ENCODE results near the gene LGALS7B.
A peak's percentile ranks its signal among the peaks of the same experiment; 100 is the strongest.
"Not testable (repeated sequence)": the region's sequence is repeated elsewhere in the genome, so short reads cannot be mapped to it uniquely, and the experiment has no call there.

LGALS7B gene

GRCh38 chr19:38788478-38789243 is at the start of gene LGALS7B:
TSS of gene LGALS7B (plus strand) at chr19:38789200. CDS start at chr19:38789227, 27 bp downstream.
- no peak for DNase-seq (ENCODE audit: low read depth in 3 of 3)

- no peak for DNase-seq (ENCODE audit: low read depth in 3 of 3)
Observed at GRCh38 chr19:38739440-38740256, 49.4 kb upstream of the LGALS7B start.

- no peak for DNase-seq (ENCODE audit: low read depth in 3 of 3)
Observed at GRCh38 chr19:38740257-38740592, 48.8 kb upstream of the LGALS7B start.

- DNase-seq (ENCODE audit: low read depth in 3 of 3) = no peak
Observed at GRCh38 chr19:38740932-38741331, 48.1 kb upstream of the LGALS7B start.

- no peak for DNase-seq (ENCODE audit: low read depth in 3 of 3)
Observed at GRCh38 chr19:38741670-38742069, 47.3 kb upstream of the LGALS7B start.

GRCh38 chr19:38742296-38742695 is 46.7 kb upstream of the LGALS7B start:
- no peak for DNase-seq (ENCODE audit: low read depth in 3 of 3)

GRCh38 chr19:38742906-38743305 is 46.1 kb upstream of the LGALS7B start:
- no peak for DNase-seq (ENCODE audit: low read depth in 3 of 3)

GRCh38 chr19:38743394-38744297 is 45.4 kb upstream of the LGALS7B start:
- no peak for DNase-seq (ENCODE audit: low read depth in 3 of 3)

GRCh38 chr19:38744298-38744681 is 44.7 kb upstream of the LGALS7B start, which contains the start of gene CAPN12:
TSS of gene CAPN12 (minus strand) at chr19:38744474. CDS start at chr19:38744165, 309 bp downstream.
- DNase-seq (ENCODE audit: low read depth in 3 of 3) = no peak

- no peak for DNase-seq (ENCODE audit: low read depth in 3 of 3)
Observed at GRCh38 chr19:38744874-38745273, 44.1 kb upstream of the LGALS7B start.

GRCh38 chr19:38745316-38745715 is 43.7 kb upstream of the LGALS7B start:
- DNase-seq (ENCODE audit: low read depth in 3 of 3) = no peak

- not testable (repeated sequence) for DNase-seq (ENCODE audit: low read depth in 3 of 3)
Observed at GRCh38 chr19:38753783-38754182, 35.2 kb upstream of the LGALS7B start.

GRCh38 chr19:38754196-38754595 is 34.8 kb upstream of the LGALS7B start:
- DNase-seq (ENCODE audit: low read depth in 3 of 3) = not testable (repeated sequence)

- no peak for DNase-seq (ENCODE audit: low read depth in 3 of 3)
Observed at GRCh38 chr19:38759590-38760003, 29.4 kb upstream of the LGALS7B start.

- not testable (repeated sequence) for DNase-seq (ENCODE audit: low read depth in 3 of 3)
Observed at GRCh38 chr19:38760805-38761517, 28.0 kb upstream of the LGALS7B start.

- not testable (repeated sequence) for DNase-seq (ENCODE audit: low read depth in 3 of 3)
Observed at GRCh38 chr19:38761884-38762389, 27.1 kb upstream of the LGALS7B start.

- no peak for DNase-seq (ENCODE audit: low read depth in 3 of 3)
Observed at GRCh38 chr19:38763795-38764220, 25.2 kb upstream of the LGALS7B start.

GRCh38 chr19:38765214-38765613 is 23.8 kb upstream of the LGALS7B start:
- no peak for DNase-seq (ENCODE audit: low read depth in 3 of 3)

- DNase-seq (ENCODE audit: low read depth in 3 of 3) = no peak
Observed at GRCh38 chr19:38766276-38767047, 22.5 kb upstream of the LGALS7B start.

GRCh38 chr19:38769635-38770211 is 19.3 kb upstream of the LGALS7B start:
- peak; percentile 76 to 84 (median 80) for DNase-seq (ENCODE audit: low read depth in 3 of 3)
